GM12878 (cell line): ENCODE data around the gene ETV7. TPM values are rescaled to one million over a fixed set of nuclear protein-coding genes. Genes with fewer than 3 reads are reported as not detected.

ENCODE experiments used
- ATAC-seq: fragments of 200-7000 bp; cut with Tn5 transposase; 3 replicates; pipeline ENCODE4 v1.9.1; 2020; ENCODE audit warnings: mild to moderate bottlenecking, moderate library complexity
- BruUV-seq: library from RNA; stranded (reverse); fragments of 400-500 nt; replicated peaks from 2 replicates; lab custom pipeline; 2021; lab: Mats Ljungman, UMichigan
- CTCF ChIA-PET: fragments of 300-600 bp; sonication (Branson Sonifier 250); formaldehyde crosslinking; extraction: SDS; loops from one replicate; lab custom pipeline; 2021; ENCODE audit warnings: inconsistent platforms; lab: Yijun Ruan, JAX
- POLR2A ChIA-PET: fragments of 350-600 bp; formaldehyde crosslinking; extraction: SDS; loops from one replicate; lab custom pipeline; 2021; ENCODE audit warnings: inconsistent platforms; lab: Charles Lee
- RAD21 ChIA-PET: fragments of 300-600 bp; sonication (Branson Sonifier 250); formaldehyde crosslinking; loops from one replicate; lab custom pipeline; 2023; ENCODE audit warnings: antibody characterized with exemption; ENCODE audit not compliant: unreplicated experiment; lab: Charles Lee
- SMC1A ChIA-PET: fragments of 300-600 bp; sonication (Branson Sonifier 250); formaldehyde crosslinking; loops from one replicate; lab custom pipeline; 2023; ENCODE audit not compliant: unreplicated experiment, uncharacterized antibody; lab: Charles Lee
- DNase-seq: peaks from one replicate; pipeline ENCODE4 v3.0.0-alpha.2; 2011; ENCODE audit warnings: low read depth, low spot score
- FAIRE-seq: peaks from 3 replicates; lab custom pipeline; 2011; peaks lifted over from hg19 to GRCh38; lab: Jason Lieb, UNC
- H2AFZ ChIP-seq: 2 replicates; pipeline ENCODE4 v1.6.0; 2011; ENCODE audit warnings: low read depth, low read length, control low read depth; ENCODE audit not compliant: control insufficient read depth
- H3K27ac ChIP-seq: 2 replicates; pipeline ENCODE4 v1.5.1; 2011; ENCODE audit warnings: control low read depth; ENCODE audit not compliant: control insufficient read depth, insufficient read depth
- H3K27me3 ChIP-seq, 2 experiments: replicated peaks in 1 of 2; 2 replicates each; pipeline versions ENCODE4 v1.6.0 to v1.6.1; 2011; ENCODE audit warnings: low read length in 1 of 2; ENCODE audit not compliant: control insufficient read depth in 2 of 2, insufficient read depth in 2 of 2
- H3K36me3 ChIP-seq, 2 experiments: 2 replicates each; pipeline ENCODE4 v1.5.1; 2011; ENCODE audit warnings: low read length in 1 of 2; ENCODE audit not compliant: control insufficient read depth in 2 of 2, insufficient read depth in 2 of 2
- H3K4me1 ChIP-seq: 2 replicates; pipeline ENCODE4 v1.6.1; 2011; ENCODE audit warnings: mild to moderate bottlenecking, low read length, moderate library complexity, mixed read lengths; ENCODE audit not compliant: control insufficient read depth, insufficient read depth
- H3K4me2 ChIP-seq: 2 replicates; pipeline ENCODE4 v1.6.0; 2011; ENCODE audit warnings: control low read depth; ENCODE audit not compliant: control insufficient read depth, insufficient read depth
- H3K4me3 ChIP-seq: fragments of 200-600 bp; sonication (generic); 2 replicates; pipeline ENCODE4 v1.5.1; 2016
- H3K79me2 ChIP-seq: 2 replicates; pipeline ENCODE4 v1.6.0; 2011; ENCODE audit warnings: low read length; ENCODE audit not compliant: control insufficient read depth, insufficient read depth
- H3K9ac ChIP-seq: 2 replicates; pipeline ENCODE4 v1.8.0; 2011; ENCODE audit warnings: low read length, control low read depth, mixed read lengths; ENCODE audit not compliant: control insufficient read depth, insufficient read depth
- H3K9me3 ChIP-seq: replicated peaks from 3 replicates; pipeline ENCODE4 v1.5.1; 2011; ENCODE audit warnings: mild to moderate bottlenecking, low read length; ENCODE audit not compliant: control insufficient read depth, insufficient read depth
- H4K20me1 ChIP-seq: 2 replicates; pipeline ENCODE4 v1.6.0; 2011; ENCODE audit not compliant: control insufficient read depth, insufficient read depth
- EED ChIP-seq: sonication (generic); IDR thresholded peaks from 2 replicates; pipeline ENCODE4 v1.6.1; 2016; ENCODE audit warnings: antibody characterized with exemption, low read depth
- NR2C1 ChIP-seq: fragments of 450-650 bp; IDR thresholded peaks from 2 replicates; pipeline ENCODE4 v1.6.1; 2017; ENCODE audit warnings: antibody characterized with exemption, mild to moderate bottlenecking, moderate library complexity
- PRDM15 ChIP-seq: fragments of 450-650 bp; formaldehyde crosslinking; IDR thresholded peaks from 2 replicates; pipeline ENCODE4 v1.4.0; 2020; ENCODE audit warnings: mild to moderate bottlenecking, moderate library complexity
- RCOR1 ChIP-seq: conservative IDR thresholded peaks from 2 replicates; pipeline ENCODE4 v1.6.1; 2012; ENCODE audit warnings: low read depth, low read length, improper control_type of control experiment
- WGBS: methylation state at CpG from one replicate; pipeline ENCODE4 v1.1.6; 2016; ENCODE audit warnings: low lambda C conversion rate; ENCODE audit not compliant: insufficient replicate concordance, insufficient coverage; ENCODE audit errors: missing lambda C conversion rate; 5-methylcytosine and 5-hydroxymethylcytosine counted together
- in situ Hi-C: fragments of 300-500 bp; cut with MboI; formaldehyde crosslinking; loops from 9 replicates; pipeline ENCODE4 v1.14.3; 2018; ENCODE audit warnings: mixed read lengths
- intact Hi-C: fragments of 100-400 bp; cut with micrococcal nuclease; formaldehyde crosslinking; loops from one replicate; pipeline ENCODE4 v1.14.2; 2022; ENCODE audit not compliant: unreplicated experiment
- polyA plus RNA-seq, 11 experiments: library from polyadenylated mRNA; depleted of rRNA in 4 of 11; unstranded in 6 of 11; stranded (reverse) in 5 of 11; fragments of >200 nt; fragmentation: Nextera tagmentation in 4 of 11; fragmentation: Illumina TruSeq in 1 of 11; extraction: Ambion mirVana in 4 of 11; extraction: Trizol in 1 of 11; gene quantifications; 1 replicate in 1 of 11; 2 replicates in 10 of 11; pipeline versions ENCODE4 v1.2.1 to v1.2.3, GENCODE V29; 2011 to 2016; ENCODE audit warnings: inconsistent platforms in 2 of 11, missing spikeins in 2 of 11, low read depth in 1 of 11
- total RNA-seq, 4 experiments: library from RNA; depleted of rRNA in 3 of 4; stranded (reverse); fragments of >200 nt in 3 of 4; fragmentation: Illumina TruSeq in 1 of 4; extraction: Trizol in 1 of 4; gene quantifications; 2 replicates each; pipeline versions ENCODE4 v1.2.1 to v1.2.3, GENCODE V29; 2013 to 2021

Gene ETV7
- total and polyA plus RNA-seq, 10 of the 15 experiments (the other 5 are each of a cell fraction or from before 2014, with no cell fraction given) = 0.04 to 1.8 (median 1.3) TPM

GRCh38 chr6:36352477-36353157 lies 34.9 kb downstream of the ETV7 start:
- Histone ChIP-seq H4K20me1 (no peaks in the 10 kb centered on the region), H3K4me1 (no peaks in the 10 kb centered on the region), H3K36me3 (no peaks in the 10 kb centered on the region), H3K27me3 (no peaks in the 10 kb centered on the region), H3K79me2 (no peaks in the 10 kb centered on the region), H3K27ac (no peak overlapping the region), H2AFZ (no peak overlapping the region), H3K9me3 (no peaks in the 10 kb centered on the region), H3K4me3 (no peak overlapping the region)
- WGBS = 67% methylated on average over 8 of the region's 8 CpGs
- in situ Hi-C loops = no loop called here
- CTCF ChIA-PET = interaction anchor here (13.9 to 17.3 kb wide), 2 partner anchors 10 to 49 kb away, joined by 313 to 483 read pairs; partner anchors contain the start of gene BNIP5
- no TSS peak for BruUV-seq
- no peak for TF ChIP-seq RCOR1
- TF ChIP-seq EED = no peak
- no peak for TF ChIP-seq PRDM15 (CRISPR knock-in tag)
- no peak for TF ChIP-seq NR2C1
- TF ChIP-seq, all 136 proteins: peak for 0
- no peak overlapping the region for H3K4me2 ChIP-seq
- RAD21 ChIA-PET = interaction anchor here (11.7 kb wide), 1 partner anchor 14 kb away, joined by 311 read pairs; the partner anchor contains the start of gene BNIP5
- POLR2A ChIA-PET = no interaction called here
- H3K9ac ChIP-seq = no peak overlapping the region
- intact Hi-C loops = no loop called here
- FAIRE-seq = no peak
- DNase-seq = no peak
- SMC1A ChIA-PET = interaction anchor here (0.6 to 19.6 kb wide), 3 partner anchors 12 to 52 kb away, joined by 3 to 386 read pairs (median 3); partner anchors contain the start of gene BNIP5
- no peak for ATAC-seq
